Small intestine (tissue), 7 donors: Measurements from ENCODE around the gene TTC17. TPM values are rescaled to one million over a fixed set of nuclear protein-coding genes. Genes with fewer than 3 reads are reported as not detected.
"Not testable (repeated sequence)": the region's sequence is repeated elsewhere in the genome, so short reads cannot be mapped to it uniquely, and the experiment has no call there.

Experiments used
- DNase-seq, 2 donors: peaks; one replicate each; pipeline versions ENCODE4 v3.0.0 to v3.0.0-alpha.2; 2013
- FAIRE-seq: peaks from 2 replicates; lab custom pipeline; 2012; peaks lifted over from hg19 to GRCh38; lab: Jason Lieb, UNC
- H3K27ac ChIP-seq, 3 donors: one replicate each; pipeline ENCODE4 v1.5.1; 2013; ENCODE audit warnings: low read length in 2 of 3, mild to moderate bottlenecking in 2 of 3, control low read depth in 1 of 3, inconsistent platforms in 1 of 3, low read depth in 1 of 3, moderate library complexity in 1 of 3
- H3K27me3 ChIP-seq, 3 donors: one replicate each; pipeline ENCODE4 v1.6.1; 2013; ENCODE audit warnings: low read length in 3 of 3, inconsistent platforms in 1 of 3; ENCODE audit not compliant: control insufficient read depth in 3 of 3, insufficient read depth in 3 of 3
- H3K36me3 ChIP-seq, 3 donors: one replicate each; pipeline ENCODE4 v1.6.1; 2013; ENCODE audit warnings: low read length in 3 of 3, inconsistent platforms in 1 of 3, low read depth in 1 of 3, mild to moderate bottlenecking in 1 of 3, moderate library complexity in 1 of 3; ENCODE audit not compliant: control insufficient read depth in 3 of 3, insufficient read depth in 2 of 3
- H3K4me1 ChIP-seq, 3 donors: one replicate each; pipeline ENCODE4 v1.6.1; 2013; ENCODE audit warnings: low read length in 2 of 3, inconsistent platforms in 1 of 3, low read depth in 1 of 3, mild to moderate bottlenecking in 1 of 3, moderate library complexity in 1 of 3; ENCODE audit not compliant: control insufficient read depth in 3 of 3, insufficient read depth in 2 of 3
- H3K4me3 ChIP-seq, 3 donors: one replicate each; pipeline ENCODE4 v1.5.1; 2013; ENCODE audit warnings: low read length in 3 of 3, control low read depth in 1 of 3, inconsistent platforms in 1 of 3, low read depth in 1 of 3, mild to moderate bottlenecking in 1 of 3, moderate library complexity in 1 of 3
- H3K9me3 ChIP-seq, 2 donors: one replicate each; pipeline ENCODE4 v1.6.1; 2013; ENCODE audit warnings: low read depth in 1 of 2, low read length in 1 of 2; ENCODE audit not compliant: control insufficient read depth in 2 of 2, insufficient read depth in 1 of 2
- whole genome bisulfite sequencing, 3 donors: extraction: QIAGEN DNeasy Blood & Tissue Kit; methylation state at CpG; one replicate each; pipeline ENCODE4 v1.1.7; 2013; 5-methylcytosine and 5-hydroxymethylcytosine counted together
- polyA plus RNA-seq, 4 donors: library from polyadenylated mRNA; stranded (reverse) in 3 of 4; unstranded in 1 of 4; fragments of 200-250 nt in 3 of 4; fragments of 120-200 nt in 1 of 4; gene quantifications; one replicate each; pipeline versions ENCODE4 v1.2.1 to v1.2.3, GENCODE V29; 2013
- donor health status: healthy with polysubstance abuse.
- donor health status: control.
- donor health status: control.
- donor health status: Bipolar disorder and iron deficiency.
- donor health status: healthy.

The TTC17 gene
- polyA plus RNA-seq, 4 donors, result 22.2 to 147 (median 36.6) TPM

GRCh38 chr11:43341159-43341558, 17.6 kb upstream of the TTC17 start:
- H3K27ac ChIP-seq, result no peak overlapping the region
- H3K4me1 ChIP-seq, result no peaks in the 10 kb centered on the region
- H3K27me3 ChIP-seq, result no peaks in the 10 kb centered on the region
- no peak overlapping the region for H3K4me3 ChIP-seq
- FAIRE-seq (no peak), DNase-seq (no peak)
- peaks cover 2 to 12% (median 9%) of the 10 kb centered on the region in 3 donors for H3K36me3 ChIP-seq
- H3K9me3 ChIP-seq, result no peaks in the 10 kb centered on the region

DNA sequence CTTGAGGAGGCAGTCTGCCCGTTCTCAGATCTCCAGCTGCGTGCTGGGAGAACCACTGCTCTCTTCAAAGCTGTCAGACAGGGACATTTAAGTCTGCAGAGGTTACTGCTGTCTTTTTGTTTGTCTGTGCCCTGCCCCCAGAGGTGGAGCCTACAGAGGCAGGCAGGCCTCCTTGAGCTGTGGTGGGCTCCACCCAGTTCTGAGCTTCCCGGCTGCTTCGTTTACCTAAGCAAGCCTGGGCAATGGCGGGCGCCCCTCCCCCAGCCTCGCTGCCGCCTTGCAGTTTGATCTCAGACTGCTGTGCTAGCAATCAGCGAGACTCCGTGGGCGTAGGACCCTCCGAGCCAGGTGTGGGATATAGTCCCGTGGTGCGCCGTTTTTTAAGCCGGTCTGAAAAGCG, 7.3 kb upstream of the TTC17 start:
- not testable (repeated sequence) for H3K4me3 ChIP-seq, H3K36me3 ChIP-seq, DNase-seq, H3K9me3 ChIP-seq, H3K27me3 ChIP-seq, H3K4me1 ChIP-seq, FAIRE-seq, H3K27ac ChIP-seq
- WGBS, 3 donors, result 51 to 57% (median 56%) methylated on average over 3 to 6 of the region's 17 CpGs

GRCh38 chr11:43354311-43354710, 4.4 kb upstream of the TTC17 start:
- DNase-seq, result no peak
- Histone ChIP-seq H3K27ac (no peak overlapping the region), H3K4me3 (no peak overlapping the region), H3K9me3 (no peaks in the 10 kb centered on the region), H3K36me3 (no peaks in the 10 kb centered on the region), H3K4me1 (peaks cover 0 to 6% (median 0%) of the 10 kb centered on the region in 3 donors), H3K27me3 (no peaks in the 10 kb centered on the region)
- WGBS, 3 donors, result 87 to 92% (median 91%) methylated on average over 4 of the region's 4 CpGs
- no peak for FAIRE-seq

DNA sequence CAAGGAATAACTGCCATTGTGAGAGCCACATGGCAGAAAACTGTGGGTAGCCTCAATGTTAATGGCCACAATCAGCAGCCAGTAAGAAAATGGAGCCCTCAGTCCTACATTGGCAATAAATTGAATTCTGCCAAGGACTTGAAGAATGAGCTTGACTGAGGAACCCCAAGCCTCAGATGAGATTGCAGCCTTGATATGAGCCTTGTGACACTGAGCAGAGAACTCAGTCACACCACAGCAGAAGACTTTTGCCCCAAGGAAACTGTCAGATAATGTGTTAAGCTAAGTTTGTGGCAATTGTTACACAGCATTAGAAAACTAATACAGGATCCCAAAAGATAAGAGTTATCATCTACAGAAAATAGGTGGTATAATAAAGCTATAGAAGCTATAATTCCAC, 2.4 kb upstream of the TTC17 start:
- H3K9me3 ChIP-seq, result no peaks in the 10 kb centered on the region
- no peak overlapping the region for H3K27ac ChIP-seq
- H3K4me1 ChIP-seq, result peaks cover 0 to 11% (median 0%) of the 10 kb centered on the region in 3 donors
- H3K27me3 ChIP-seq, result no peaks in the 10 kb centered on the region
- no peak overlapping the region for H3K4me3 ChIP-seq
- FAIRE-seq, result no peak
- DNase-seq, result no peak
- no peaks in the 10 kb centered on the region for H3K36me3 ChIP-seq

DNA sequence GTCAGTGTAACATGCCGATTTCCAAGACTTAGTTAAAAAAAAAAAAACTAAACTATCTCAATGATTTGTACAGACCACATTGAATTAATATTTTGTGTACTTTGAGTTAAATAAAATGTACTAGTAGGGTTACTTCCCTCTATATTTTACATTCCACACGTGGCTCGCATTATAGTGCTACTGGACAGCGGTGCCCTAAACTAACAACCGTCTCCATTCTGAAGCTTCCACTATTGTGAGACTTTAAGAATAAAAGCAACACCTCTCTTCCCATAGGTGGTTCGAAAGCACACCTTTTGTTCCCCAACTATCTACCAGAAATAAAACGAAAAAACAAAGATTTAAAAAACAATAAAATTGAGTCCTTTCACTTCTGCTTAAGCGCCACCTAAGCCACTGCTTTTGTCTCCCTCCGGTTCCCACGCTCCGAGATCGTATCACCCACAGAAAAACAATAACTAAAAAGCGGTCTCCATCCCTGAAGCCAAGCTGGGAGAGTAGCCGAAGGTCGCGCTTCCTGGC, 380 bp upstream of the TTC17 start:
- Histone ChIP-seq H3K9me3 (no peaks in the 10 kb centered on the region), H3K27ac (peak overlapping the region in 2 of 3 donors; percentile 92 to 98), H3K27me3 (no peaks in the 10 kb centered on the region), H3K4me1 (peaks cover 0 to 11% (median 0%) of the 10 kb centered on the region in 3 donors), H3K36me3 (peaks cover 0 to 6% (median 0%) of the 10 kb centered on the region in 3 donors), H3K4me3 (peak overlapping the region; percentile 28 to 99 (median 90))
- no peak for FAIRE-seq
- 6 to 8% (median 7%) methylated on average over 16 of the region's 16 CpGs for WGBS, 3 donors
- DNase-seq, result no peak

- no peak for FAIRE-seq
Observed at GRCh38 chr11:43359422-43359818, 700 bp downstream of the TTC17 start.

GRCh38 chr11:43360361-43361032, 1.8 kb downstream of the TTC17 start:
- peaks cover 0 to 11% (median 0%) of the 10 kb centered on the region in 3 donors for H3K4me1 ChIP-seq
- FAIRE-seq (no peak), DNase-seq (peak in 1 of 2 donors; percentile 22)
- H3K27me3 ChIP-seq, result no peaks in the 10 kb centered on the region
- H3K4me3 ChIP-seq, result no peak overlapping the region
- no peak overlapping the region for H3K27ac ChIP-seq
- H3K9me3 ChIP-seq, result no peaks in the 10 kb centered on the region
- peaks cover 0 to 14% (median under 1%) of the 10 kb centered on the region in 3 donors for H3K36me3 ChIP-seq
- 26 to 37% (median 33%) methylated on average over 1 of the region's 1 CpG for WGBS, 3 donors

More at GRCh38 chr11:43359422-43359818, 700 bp downstream of the TTC17 start:
- Histone ChIP-seq H3K4me3 (peak overlapping the region; percentile 90 to 99 (median 93)), H3K27me3 (no peaks in the 10 kb centered on the region), H3K27ac (peak overlapping the region; percentile 80 to 98 (median 92)), H3K4me1 (peaks cover 0 to 11% (median 0%) of the 10 kb centered on the region in 3 donors), H3K36me3 (peaks cover 0 to 6% (median 0%) of the 10 kb centered on the region in 3 donors), H3K9me3 (no peaks in the 10 kb centered on the region)
- 0% methylated on average over 14 of the region's 14 CpGs for WGBS, 3 donors
- peak; percentile 50 to 75 for DNase-seq

GRCh38 chr11:43366677-43367076, 8.0 kb downstream of the TTC17 start:
- Histone ChIP-seq H3K27ac (no peak overlapping the region), H3K4me3 (no peak overlapping the region), H3K36me3 (peaks cover 1 to 22% (median 5%) of the 10 kb centered on the region in 3 donors), H3K27me3 (no peaks in the 10 kb centered on the region), H3K9me3 (no peaks in the 10 kb centered on the region), H3K4me1 (peaks cover 0 to 10% (median 0%) of the 10 kb centered on the region in 3 donors)
- FAIRE-seq, result no peak
- WGBS, 3 donors, result 69 to 83% (median 83%) methylated on average over 5 of the region's 5 CpGs
- no peak for DNase-seq
